GM06990 (cell line): Measurements from ENCODE around the gene GSTA5.
"Not testable (repeated sequence)": the region's sequence is repeated elsewhere in the genome, so short reads cannot be mapped to it uniquely, and the experiment has no call there.

ENCODE experiments used
- DNase-seq: peaks from one replicate; pipeline ENCODE4 v3.0.0-alpha.2; 2011; ENCODE audit not compliant: insufficient read length; ENCODE audit errors: extremely low read depth
- H3K27me3 ChIP-seq: replicated peaks from 2 replicates; pipeline ENCODE4 v1.6.0; 2011; ENCODE audit warnings: low read length; ENCODE audit not compliant: control insufficient read depth, insufficient read depth
- H3K36me3 ChIP-seq: 2 replicates; pipeline ENCODE4 v1.5.1; 2011; ENCODE audit warnings: low read length; ENCODE audit not compliant: control insufficient read depth, insufficient read depth
- H3K4me3 ChIP-seq: replicated peaks from 2 replicates; pipeline ENCODE4 v1.5.1; 2011; ENCODE audit warnings: low read depth, mild to moderate bottlenecking, control low read depth, low read length
- CTCF ChIP-seq: IDR thresholded peaks from 2 replicates; pipeline ENCODE4 v1.5.1; 2011; ENCODE audit warnings: low read length, control low read depth, mild to moderate bottlenecking, inconsistent platforms; ENCODE audit not compliant: insufficient read depth, poor library complexity, severe bottlenecking

Gene GSTA5

GRCh38 chr6:52788478-52788877 is 52.1 kb downstream of the GSTA5 start:
- TF ChIP-seq CTCF, result no peak
- Histone ChIP-seq H3K36me3 (no peaks in the 10 kb centered on the region), H3K4me3 (no peak overlapping the region), H3K27me3 (no peaks in the 10 kb centered on the region)
- no peak for DNase-seq

- no peak overlapping the region for H3K4me3 ChIP-seq
- TF ChIP-seq CTCF, result no peak
- no peak for DNase-seq
- H3K36me3 ChIP-seq, result no peaks in the 10 kb centered on the region
- H3K27me3 ChIP-seq, result no peaks in the 10 kb centered on the region
Observed at GRCh38 chr6:52787917-52788316, 52.7 kb downstream of the GSTA5 start.

- Histone ChIP-seq H3K4me3 (no peak overlapping the region), H3K27me3 (no peaks in the 10 kb centered on the region), H3K36me3 (no peaks in the 10 kb centered on the region)
- DNase-seq, result no peak
- TF ChIP-seq CTCF, result no peak
Observed at GRCh38 chr6:52786249-52786956, 54.2 kb downstream of the GSTA5 start.

- not testable (repeated sequence) for H3K36me3 ChIP-seq, H3K4me3 ChIP-seq, H3K27me3 ChIP-seq, DNase-seq
Observed at GRCh38 chr6:52782696-52783274, 57.8 kb downstream of the GSTA5 start.

GRCh38 chr6:52782209-52782608 is 58.4 kb downstream of the GSTA5 start:
- not testable (repeated sequence) for H3K27me3 ChIP-seq, H3K4me3 ChIP-seq, H3K36me3 ChIP-seq

More at GRCh38 chr6:52782209-52782608, 58.4 kb downstream of the GSTA5 start:
- not testable (repeated sequence) for DNase-seq
